DMS79 treated with DMSO at 0.1 percent for 48 hours (cell line): ENCODE measurements around the gene ZNF155.

Experiments used
- DNase-seq: peaks from one replicate; lab custom pipeline; 2025; lab: John Stamatoyannopoulos, UW

The ZNF155 gene

GRCh38 chr19:44003461-44004009 is 19.5 kb downstream of the ZNF155 start:
- peak; percentile 12 for DNase-seq

GRCh38 chr19:44005973-44006372 is 22.0 kb downstream of the ZNF155 start:
- DNase-seq, result no peak

DNA sequence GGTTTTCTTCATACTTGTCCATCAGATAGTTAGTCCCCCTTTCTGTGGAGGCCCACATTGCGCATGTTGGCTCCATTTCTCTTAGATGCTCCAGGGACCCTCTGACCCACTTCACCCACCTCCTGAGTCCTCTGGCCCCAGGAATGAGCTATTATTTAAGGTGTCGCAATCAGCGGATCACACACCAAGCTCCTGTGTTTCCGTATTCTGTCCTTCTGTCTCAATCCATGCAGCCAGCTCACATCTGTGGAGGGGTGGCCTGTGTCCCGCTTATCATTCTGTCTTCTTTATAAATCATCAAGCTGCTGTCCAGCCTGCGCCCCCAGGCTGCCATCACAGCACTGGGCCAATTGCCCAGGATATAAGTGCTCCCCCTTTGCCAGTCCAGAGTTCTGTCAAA is 23.5 kb downstream of the ZNF155 start:
- no peak for DNase-seq

GRCh38 chr19:44010468-44010867 is 26.5 kb downstream of the ZNF155 start:
- DNase-seq, result no peak

GRCh38 chr19:44019498-44019897 is 35.5 kb downstream of the ZNF155 start:
- no peak for DNase-seq

DNA sequence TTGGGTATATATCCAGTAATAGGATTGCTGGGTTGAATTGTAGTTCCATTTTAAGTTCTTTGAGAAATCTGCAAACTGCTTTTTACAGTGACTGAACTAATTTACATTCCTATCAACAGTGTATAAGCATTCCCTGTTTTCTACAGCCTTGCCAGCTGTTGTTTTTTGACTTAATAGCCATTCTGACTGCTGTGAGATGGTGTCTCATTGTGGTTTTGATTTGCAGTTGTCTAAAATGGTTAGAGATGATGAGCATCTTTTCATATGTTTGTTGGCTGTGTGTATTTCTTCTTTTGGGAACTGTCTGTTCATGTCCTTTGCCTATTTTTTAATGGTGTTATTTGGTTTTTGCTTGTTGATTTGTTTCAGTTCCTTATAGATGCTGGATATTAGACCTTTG is 37.2 kb downstream of the ZNF155 start:
- no peak for DNase-seq

DNA sequence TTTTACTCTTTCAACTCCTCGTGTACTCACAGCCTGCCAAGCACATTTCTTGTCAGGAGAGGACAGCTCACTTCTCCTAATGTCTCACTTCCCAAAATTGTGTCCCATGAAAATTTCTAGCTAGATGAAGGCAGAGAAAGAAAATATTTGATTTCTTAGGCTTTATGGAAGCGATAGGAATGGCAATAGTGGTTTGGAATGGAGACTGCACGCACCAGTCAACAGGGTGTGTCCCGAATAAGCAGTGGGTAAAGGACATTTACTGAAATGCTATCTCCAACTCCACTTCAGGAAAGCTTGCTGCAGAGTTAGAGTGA is 40.9 kb downstream of the ZNF155 start:
- no peak for DNase-seq

- peak; percentile 70 for DNase-seq
These were observed 41.4 kb downstream of the ZNF155 start, which contains the start of gene ZNF222 for GRCh38 chr19:44025217-44025936. ZNF222 (plus strand) TSS chr19:44025379; CDS start chr19:44025437, 58 bp downstream.

DNA sequence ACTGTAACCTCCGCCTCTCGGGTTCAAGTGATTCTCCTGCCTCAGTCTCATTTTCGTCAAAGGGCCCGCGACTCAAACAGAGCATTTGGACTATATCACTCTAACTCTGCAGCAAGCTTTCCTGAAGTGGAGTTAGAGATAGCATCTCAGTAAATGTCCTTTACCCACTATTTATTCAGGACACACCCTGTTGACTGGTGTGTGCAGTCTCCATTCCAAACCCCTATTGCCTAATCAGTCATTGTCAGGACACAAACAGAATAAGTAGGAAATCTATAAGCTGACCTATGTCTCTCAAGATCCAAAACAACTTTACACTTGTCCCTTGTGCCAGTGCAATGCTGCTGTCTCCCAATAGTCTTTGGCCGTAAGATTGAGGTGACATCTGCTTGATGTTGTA is 42.6 kb downstream of the ZNF155 start:
- DNase-seq, result no peak

DNA sequence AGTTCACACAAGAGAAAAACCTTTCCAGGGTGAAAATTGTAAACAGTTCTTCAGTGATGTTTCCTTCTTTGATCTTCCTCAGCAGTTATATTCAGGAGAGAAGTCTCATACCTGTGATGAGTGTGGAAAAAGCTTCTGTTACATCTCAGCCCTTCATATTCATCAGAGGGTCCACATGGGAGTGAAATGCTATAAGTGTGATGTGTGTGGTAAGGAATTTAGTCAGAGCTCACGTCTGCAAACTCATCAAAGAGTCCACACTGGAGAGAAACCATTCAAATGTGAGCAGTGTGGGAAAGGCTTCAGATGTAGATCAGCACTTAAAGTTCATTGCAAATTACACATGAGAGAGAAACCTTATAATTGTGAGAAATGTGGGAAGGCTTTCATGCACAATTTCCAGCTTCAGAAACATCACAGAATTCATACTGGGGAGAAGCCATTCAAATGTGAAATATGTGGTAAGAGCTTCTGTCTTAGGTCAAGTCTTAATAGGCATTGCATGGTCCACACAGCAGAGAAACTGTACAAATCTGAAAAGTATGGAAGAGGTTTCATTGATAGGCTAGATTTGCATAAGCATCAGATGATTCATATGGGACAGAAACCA is 48.1 kb downstream of the ZNF155 start:
- DNase-seq, result no peak

- DNase-seq, result no peak
These were observed 58.2 kb downstream of the ZNF155 start for GRCh38 chr19:44042147-44042546.
